ENCODE results near the gene CEP70.

- no peak for TF ChIP-seq CTCF (optimal IDR thresholded peaks at IDR 0.05 in 1 of 3, IDR thresholded peaks at IDR 0.05 in 1 of 3, conservative IDR thresholded peaks at IDR 0.05 in 1 of 3; ENCODE audit: extremely low read depth in 1 of 3, insufficient read depth in 2 of 3, low read length in 3 of 3)
- TF ChIP-seq EZH2 (IDR thresholded peaks at IDR 0.05; ENCODE audit: low read length): no peak
Measured at GRCh38 chr3:138569090-138569489, 25.0 kb downstream of the CEP70 start.
